B cell (primary cell): ENCODE data around the gene STAT5B.

ENCODE experiments used
- EZH2 ChIP-seq: IDR thresholded peaks from 2 replicates; pipeline ENCODE4 v1.6.1; 2012; ENCODE audit warnings: borderline replicate concordance, low read depth, mild to moderate bottlenecking, moderate library complexity, low read length; ENCODE audit not compliant: insufficient read depth, poor library complexity, severe bottlenecking
- TF ChIP-seq, protein P1 (sequence below): fragments of 200-600 bp; IDR thresholded peaks from one replicate; pipeline ENCODE4 v1.8.0; 2022; ENCODE audit warnings: antibody characterized with exemption, mild to moderate bottlenecking

DNA sequence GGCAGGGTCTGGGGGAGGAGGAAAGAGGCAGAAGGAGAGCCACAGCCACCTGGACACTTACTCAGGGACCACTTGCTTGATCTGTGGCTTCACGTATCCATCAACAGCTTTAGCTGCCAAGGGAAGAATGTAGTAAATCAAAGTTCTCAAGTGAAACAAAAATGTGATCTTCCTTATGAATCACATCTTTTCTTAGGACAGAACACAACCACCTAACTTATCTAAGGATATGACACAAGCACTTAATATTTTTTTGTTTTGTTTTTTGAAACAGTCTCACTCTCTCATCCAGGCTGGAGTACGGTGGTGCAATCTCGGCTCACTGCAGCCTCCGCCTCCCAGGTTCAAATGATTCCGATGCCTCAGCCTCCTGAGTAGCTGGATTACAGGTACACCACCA is 73.5 kb downstream of the STAT5B start:
- TF ChIP-seq, protein P1, sequence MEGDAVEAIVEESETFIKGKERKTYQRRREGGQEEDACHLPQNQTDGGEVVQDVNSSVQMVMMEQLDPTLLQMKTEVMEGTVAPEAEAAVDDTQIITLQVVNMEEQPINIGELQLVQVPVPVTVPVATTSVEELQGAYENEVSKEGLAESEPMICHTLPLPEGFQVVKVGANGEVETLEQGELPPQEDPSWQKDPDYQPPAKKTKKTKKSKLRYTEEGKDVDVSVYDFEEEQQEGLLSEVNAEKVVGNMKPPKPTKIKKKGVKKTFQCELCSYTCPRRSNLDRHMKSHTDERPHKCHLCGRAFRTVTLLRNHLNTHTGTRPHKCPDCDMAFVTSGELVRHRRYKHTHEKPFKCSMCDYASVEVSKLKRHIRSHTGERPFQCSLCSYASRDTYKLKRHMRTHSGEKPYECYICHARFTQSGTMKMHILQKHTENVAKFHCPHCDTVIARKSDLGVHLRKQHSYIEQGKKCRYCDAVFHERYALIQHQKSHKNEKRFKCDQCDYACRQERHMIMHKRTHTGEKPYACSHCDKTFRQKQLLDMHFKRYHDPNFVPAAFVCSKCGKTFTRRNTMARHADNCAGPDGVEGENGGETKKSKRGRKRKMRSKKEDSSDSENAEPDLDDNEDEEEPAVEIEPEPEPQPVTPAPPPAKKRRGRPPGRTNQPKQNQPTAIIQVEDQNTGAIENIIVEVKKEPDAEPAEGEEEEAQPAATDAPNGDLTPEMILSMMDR = no peak
- no peak for TF ChIP-seq EZH2
